Measurements from ENCODE around the gene CETP. TPM values are rescaled to one million over a fixed set of nuclear protein-coding genes. Genes with fewer than 3 reads are reported as not detected.
"Not testable (repeated sequence)": the region's sequence is repeated elsewhere in the genome, so short reads cannot be mapped to it uniquely, and the experiment has no call there.

The CETP gene
- total RNA-seq, 1 experiment from 2014 or later: not detected

- no peak for DNase-seq (ENCODE audit: low spot score)
These were observed 27.7 kb upstream of the CETP start for GRCh38 chr16:56933828-56934598.

- DNase-seq (ENCODE audit: low spot score): not testable (repeated sequence)
These were observed 27.1 kb upstream of the CETP start for GRCh38 chr16:56934599-56935145.

GRCh38 chr16:56935201-56935600, 26.5 kb upstream of the CETP start:
- no peak for DNase-seq (ENCODE audit: low spot score)

- DNase-seq (ENCODE audit: low spot score): no peak
These were observed 25.3 kb upstream of the CETP start for GRCh38 chr16:56936491-56936890.

- DNase-seq (ENCODE audit: low spot score): no peak
These were observed 24.8 kb upstream of the CETP start for GRCh38 chr16:56936950-56937349.

GRCh38 chr16:56938664-56939513, 22.9 kb upstream of the CETP start:
- DNase-seq (ENCODE audit: low spot score): no peak

- no peak for DNase-seq (ENCODE audit: low spot score)
These were observed 21.9 kb upstream of the CETP start for GRCh38 chr16:56939801-56940200.

GRCh38 chr16:56941092-56941491, 20.7 kb upstream of the CETP start:
- no peak for DNase-seq (ENCODE audit: low spot score)

- DNase-seq (ENCODE audit: low spot score): no peak
These were observed 19.9 kb upstream of the CETP start for GRCh38 chr16:56941856-56942331.

- no peak for DNase-seq (ENCODE audit: low spot score)
These were observed 17.9 kb upstream of the CETP start for GRCh38 chr16:56943761-56944375.

- peak; percentile 65 for DNase-seq (ENCODE audit: low spot score)
These were observed 16.6 kb upstream of the CETP start for GRCh38 chr16:56944954-56945839.

GRCh38 chr16:56945847-56946527, 15.8 kb upstream of the CETP start:
- DNase-seq (ENCODE audit: low spot score): no peak

GRCh38 chr16:56946767-56947603, 14.8 kb upstream of the CETP start:
- DNase-seq (ENCODE audit: low spot score): no peak

- DNase-seq (ENCODE audit: low spot score): no peak
These were observed 14.2 kb upstream of the CETP start for GRCh38 chr16:56947604-56947995.

- no peak for DNase-seq (ENCODE audit: low spot score)
These were observed 13.5 kb upstream of the CETP start for GRCh38 chr16:56948234-56948633.

GRCh38 chr16:56950051-56950450, 11.7 kb upstream of the CETP start:
- DNase-seq (ENCODE audit: low spot score): no peak

- no peak for DNase-seq (ENCODE audit: low spot score)
These were observed 11.3 kb upstream of the CETP start for GRCh38 chr16:56950455-56950854.

GRCh38 chr16:56950881-56951771, 10.6 kb upstream of the CETP start:
- DNase-seq (ENCODE audit: low spot score): peak; percentile 34

- no peak for DNase-seq (ENCODE audit: low spot score)
These were observed 8.7 kb upstream of the CETP start for GRCh38 chr16:56953006-56953405.

All from H4 (cell line).